HG02970 (cell line): ENCODE measurements around the gene KLF16.
"Not testable (repeated sequence)": the region's sequence is repeated elsewhere in the genome, so short reads cannot be mapped to it uniquely, and the experiment has no call there.

Experiments
- ATAC-seq: cut with Tn5 transposase; IDR thresholded peaks from one replicate; pipeline ENCODE4 v1.9.1; 2021; ENCODE audit warnings: mild to moderate bottlenecking, moderate library complexity, moderate number of reproducible peaks; ENCODE audit not compliant: unreplicated experiment, low FRiP score

Gene KLF16

GRCh38 chr19:1863328-1863637 lies at the start of gene KLF16:
Gene KLF16 (minus strand): TSS chr19:1863579. CDS start chr19:1863497, 82 bp downstream.
- ATAC-seq = peak; percentile 3

DNA sequence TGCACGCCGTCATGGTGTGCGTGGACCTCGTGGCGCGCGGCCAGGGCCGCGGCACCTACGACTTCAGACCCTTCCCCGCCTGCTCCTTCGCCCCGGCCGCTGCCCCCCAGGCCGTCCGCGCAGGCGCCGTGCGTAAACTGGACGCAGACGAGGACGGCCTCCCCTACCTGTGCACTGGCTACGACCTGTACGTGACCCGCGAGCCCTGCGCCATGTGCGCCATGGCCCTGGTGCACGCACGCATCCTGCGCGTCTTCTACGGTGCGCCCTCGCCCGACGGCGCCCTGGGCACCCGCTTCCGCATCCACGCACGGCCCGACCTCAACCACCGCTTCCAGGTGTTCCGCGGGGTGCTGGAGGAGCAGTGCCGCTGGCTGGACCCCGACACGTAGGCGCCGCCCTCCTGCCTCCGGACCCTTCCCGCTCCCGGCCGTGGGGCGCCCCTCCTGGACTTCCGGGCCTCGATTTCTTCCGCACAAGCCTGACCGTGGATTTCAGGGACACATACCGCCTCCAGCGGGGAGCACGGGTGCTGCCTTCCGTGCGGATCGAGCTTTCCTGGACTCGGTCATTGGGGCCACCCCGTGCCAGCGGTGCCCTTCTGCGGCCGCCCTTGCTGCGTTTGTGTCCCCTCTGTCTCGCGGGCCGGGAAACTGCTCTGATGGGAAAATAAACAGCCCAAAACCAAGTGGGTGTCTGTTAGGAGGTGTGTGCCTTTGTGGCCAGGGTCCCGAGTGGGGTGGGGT lies 49.6 kb upstream of the KLF16 start:
- ATAC-seq = no peak

DNA sequence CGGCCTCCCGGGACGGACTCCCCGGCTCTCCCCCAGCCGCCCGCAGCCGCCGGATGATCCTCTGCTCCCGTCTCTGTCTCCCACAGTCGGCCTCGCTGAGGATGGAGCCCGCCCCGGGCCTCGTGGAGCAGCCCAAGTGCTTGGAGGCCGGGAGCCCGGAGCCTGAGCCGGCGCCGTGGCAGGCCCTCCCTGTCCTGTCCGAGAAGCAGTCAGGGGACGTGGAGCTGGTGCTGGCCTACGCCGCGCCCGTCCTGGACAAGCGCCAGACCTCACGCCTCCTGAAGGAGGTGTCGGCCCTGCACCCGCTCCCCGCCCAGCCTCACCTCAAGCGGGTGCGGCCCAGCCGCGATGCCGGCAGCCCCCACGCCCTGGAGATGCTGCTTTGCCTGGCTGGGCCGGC lies 48.6 kb upstream of the KLF16 start:
- ATAC-seq = no peak

DNA sequence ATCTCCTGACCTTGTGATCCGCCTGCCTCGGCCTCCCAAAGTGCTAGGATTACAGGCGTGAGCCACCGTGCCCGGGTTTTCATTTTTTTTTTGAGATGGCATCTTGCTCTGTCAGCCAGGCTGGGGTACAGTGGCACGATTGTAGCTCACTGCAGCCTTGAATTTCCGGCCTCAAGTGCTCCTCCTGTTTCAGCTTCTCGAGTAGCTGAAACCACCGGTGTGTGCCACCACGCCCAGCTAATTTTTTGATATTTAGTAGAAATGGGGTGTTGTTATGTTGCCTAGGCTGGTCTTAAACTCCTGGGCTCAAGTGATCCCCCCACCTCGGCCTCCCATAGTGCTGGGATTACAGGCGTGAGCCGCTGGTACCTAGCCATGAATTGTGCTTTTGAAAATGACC lies 47.7 kb upstream of the KLF16 start:
- ATAC-seq = no peak

GRCh38 chr19:1910177-1910576 lies 46.8 kb upstream of the KLF16 start:
- ATAC-seq = no peak

DNA sequence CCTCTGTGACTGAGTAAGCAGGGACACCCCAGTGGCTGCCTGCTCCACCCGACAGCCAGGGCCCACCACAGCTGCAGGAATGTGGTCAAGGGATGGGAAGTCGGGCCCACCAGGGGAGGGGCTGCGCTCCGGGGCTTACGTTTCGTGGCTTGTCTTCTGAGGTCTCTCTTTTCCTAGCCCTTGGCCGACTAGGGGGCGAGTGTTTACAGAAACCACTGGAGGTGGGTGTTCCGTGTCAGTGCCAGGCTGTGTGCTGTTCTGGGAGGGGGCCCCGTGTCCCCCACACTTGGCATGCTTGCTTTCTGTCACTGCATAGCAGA lies 46.3 kb upstream of the KLF16 start:
- no peak for ATAC-seq

DNA sequence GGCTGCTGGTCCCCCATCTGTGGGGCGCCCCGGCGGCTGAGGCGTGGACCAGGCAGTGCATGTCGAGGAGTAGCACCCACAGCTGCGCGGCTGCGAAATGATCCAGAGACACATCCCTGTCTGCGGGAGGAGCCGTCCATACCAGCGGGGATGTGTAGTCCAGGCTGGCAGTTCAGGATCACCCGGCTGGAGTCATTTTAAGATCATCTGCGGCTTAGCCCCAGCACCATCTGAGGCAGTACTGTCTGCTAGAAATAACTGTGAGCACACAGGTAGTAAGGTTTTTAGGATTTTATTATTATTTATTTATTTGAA lies 44.9 kb upstream of the KLF16 start:
- no peak for ATAC-seq

DNA sequence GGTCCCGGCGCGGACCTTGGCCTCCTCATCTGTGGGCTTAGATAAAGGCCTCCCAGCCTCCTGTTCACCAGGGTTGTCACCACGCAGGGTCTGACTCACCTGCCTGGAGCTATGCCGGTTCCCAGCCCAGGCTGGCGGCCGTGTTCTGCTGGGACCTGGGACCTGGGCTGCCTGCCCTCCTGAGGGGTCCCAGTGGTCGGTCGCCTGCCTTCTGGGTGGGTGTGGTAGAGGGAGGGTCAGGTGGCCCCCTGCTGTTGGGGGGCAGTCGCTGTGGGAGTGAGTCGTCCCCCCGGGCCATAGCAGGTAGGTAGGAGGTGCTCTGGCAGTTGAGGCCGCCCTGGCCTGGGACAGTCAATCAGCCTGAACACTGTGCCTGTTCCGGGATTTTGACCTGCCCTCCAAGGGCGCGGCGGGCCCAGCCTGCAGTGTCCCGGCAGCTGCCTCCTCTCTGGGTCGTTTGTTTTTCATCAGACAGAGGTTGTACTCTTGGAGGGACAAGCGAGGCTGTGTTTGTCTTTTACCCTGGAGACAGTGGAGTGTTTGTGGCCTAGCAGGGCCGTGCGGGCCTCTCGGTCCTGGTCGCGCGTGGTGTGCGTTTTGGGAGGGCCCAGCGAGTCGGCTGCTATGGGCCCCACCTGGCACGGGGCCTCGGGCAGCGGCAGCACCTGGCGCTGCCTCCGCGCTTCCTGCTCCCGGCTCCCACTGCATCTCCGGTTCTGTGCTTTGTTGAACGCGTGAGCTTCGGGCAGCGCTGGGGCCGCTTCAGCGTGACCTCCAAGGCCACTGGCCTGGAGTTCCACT lies 44.4 kb upstream of the KLF16 start:
- ATAC-seq = no peak

DNA sequence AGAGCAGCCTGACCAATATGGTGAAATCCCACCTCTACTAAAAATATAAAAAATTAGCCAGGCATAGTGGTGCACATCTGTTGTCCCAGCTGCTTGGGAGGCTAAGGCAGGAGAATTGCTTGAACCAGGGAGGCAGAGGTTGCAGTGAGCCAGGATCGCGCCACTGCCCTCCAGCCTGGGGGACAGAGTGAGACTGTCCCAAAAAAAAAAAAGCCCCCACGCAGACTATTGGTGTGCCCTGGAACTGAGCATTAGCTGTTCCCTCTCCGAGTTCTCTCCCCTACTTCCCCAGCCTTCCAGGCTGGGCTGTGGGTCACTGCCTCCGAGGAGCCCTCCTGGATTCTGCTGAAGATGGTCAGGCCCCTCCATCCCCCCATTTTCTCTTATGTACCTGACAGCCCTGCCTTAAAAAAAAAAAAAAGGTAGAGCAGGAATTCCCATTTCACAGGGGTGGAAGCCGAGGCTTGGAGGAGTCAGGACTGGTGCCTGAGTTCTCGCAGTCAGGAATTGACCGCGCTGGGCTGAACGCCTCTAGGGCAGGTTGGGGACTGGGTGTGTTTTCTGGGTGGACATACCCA lies 43.7 kb upstream of the KLF16 start:
- no peak for ATAC-seq

DNA sequence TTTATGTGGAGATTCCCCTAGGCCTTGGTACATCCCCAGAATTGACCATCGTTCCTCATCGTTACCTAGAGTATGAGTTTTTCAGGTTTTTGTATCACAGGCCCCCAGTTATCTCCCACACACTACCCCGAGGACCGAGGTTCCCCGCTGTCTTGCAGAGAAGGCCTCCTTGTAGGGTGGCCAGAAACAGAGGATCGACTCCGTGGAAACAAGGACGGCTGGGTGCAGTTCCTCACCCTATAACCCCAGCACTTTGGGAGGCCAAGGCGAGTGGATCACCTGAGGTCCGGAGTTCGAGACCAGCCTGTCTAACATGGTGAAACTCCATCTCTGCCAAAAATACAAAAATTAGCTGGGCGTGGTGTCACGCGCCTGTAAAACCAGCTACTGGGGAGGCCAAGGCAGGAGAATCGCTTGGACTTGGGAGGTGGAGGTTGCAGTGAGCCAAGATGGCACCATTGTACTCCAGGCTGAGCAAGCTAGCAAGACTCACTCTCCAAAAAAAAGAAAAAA lies 42.5 kb upstream of the KLF16 start:
- ATAC-seq = no peak

DNA sequence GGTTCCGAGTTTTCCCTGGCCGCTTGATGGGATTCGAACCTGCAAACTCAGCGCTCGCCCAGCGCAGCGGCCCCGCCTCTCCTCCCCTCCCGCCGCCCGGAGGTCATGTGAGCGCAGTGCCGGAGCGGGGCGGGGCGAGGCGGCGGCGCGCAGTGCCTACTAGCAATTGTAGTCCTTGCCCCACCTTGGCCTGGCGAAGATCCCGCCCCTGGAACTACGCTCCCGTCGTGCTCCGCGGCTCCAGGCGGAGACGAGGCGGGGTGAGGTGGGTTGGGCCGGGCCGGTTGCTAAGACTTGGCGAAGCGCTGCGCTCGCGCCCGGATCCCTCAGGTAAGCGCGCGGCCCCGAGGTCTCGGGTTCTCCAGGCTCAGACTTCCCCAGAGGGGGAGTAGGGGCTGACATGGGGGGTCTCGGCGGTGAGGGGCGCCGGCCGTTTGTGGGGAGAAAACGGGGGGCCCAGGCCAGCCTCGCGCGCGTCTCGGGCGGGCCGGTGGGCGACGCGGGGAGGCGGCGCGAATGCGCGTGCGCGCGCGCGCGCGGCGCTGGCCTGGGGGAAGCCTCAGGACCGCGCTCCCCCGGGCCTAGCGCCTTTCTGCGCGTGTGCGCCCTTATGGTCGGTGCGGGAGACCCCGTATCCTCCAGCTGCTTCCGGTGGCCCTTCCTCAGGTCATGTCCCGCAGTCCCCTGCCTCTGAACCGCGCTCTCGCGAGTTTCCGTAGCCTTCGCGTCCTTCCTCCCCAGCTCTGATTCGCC lies 41.9 kb upstream of the KLF16 start, which contains the start of the genes ADAT3 and SCAMP4:
Gene ADAT3, plus strand, starts transcription at position 290 of the 753 bp plus-strand sequence. CDS start 6,649 bp downstream, outside the sequence.
Gene SCAMP4, plus strand, starts transcription at position 290 of the 753 bp plus-strand sequence. CDS start 9,621 bp downstream, outside the sequence.
- peak; percentile 84 for ATAC-seq

GRCh38 chr19:1904860-1905109 lies 41.4 kb upstream of the KLF16 start:
- ATAC-seq = no peak

DNA sequence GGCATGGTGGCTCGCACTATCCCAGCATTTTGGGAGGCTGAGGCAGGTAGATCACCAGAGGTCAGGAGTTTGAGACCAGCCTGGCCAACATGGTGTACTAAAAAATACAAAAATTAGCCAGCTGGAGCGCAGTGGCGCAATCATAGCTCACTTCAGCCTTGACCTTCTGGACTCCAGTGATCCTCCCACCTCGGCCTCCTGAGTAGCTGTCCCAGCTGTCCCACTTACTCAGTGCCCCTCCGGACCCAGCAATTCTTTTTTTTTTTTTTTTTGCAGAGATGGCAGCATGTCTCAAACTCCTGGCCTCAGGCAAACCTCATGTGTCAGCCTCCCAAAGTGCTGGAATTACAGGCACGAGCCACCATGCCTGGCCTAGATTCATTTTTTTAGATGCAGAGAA lies 39.5 kb upstream of the KLF16 start:
- no peak for ATAC-seq

GRCh38 chr19:1901940-1902404 lies 38.6 kb upstream of the KLF16 start:
- no peak for ATAC-seq

- ATAC-seq = no peak
Measured at GRCh38 chr19:1896508-1896907, 33.1 kb upstream of the KLF16 start.

GRCh38 chr19:1893791-1894190 lies 30.4 kb upstream of the KLF16 start:
- ATAC-seq = no peak

GRCh38 chr19:1889907-1890306 lies 26.5 kb upstream of the KLF16 start:
- no peak for ATAC-seq

DNA sequence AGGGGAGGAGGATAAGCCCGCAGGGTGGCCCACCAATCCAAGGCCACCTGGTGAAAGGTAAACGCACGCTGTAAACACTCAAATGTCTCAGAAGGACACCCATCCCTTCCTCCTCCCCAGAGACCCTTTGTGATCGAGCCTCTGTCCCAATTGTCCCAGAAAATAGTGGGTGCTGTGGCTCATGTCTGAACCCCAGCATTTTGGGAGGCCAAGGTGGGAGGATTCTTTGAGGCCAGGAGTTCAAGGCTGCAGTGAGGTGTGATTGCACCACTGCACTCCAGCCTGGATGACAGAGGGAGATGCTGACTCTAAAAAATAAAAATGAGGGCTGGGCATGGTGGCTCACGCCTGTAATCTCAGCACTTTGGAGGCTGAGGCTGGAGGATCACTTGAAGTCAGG lies 25.0 kb upstream of the KLF16 start:
- ATAC-seq = no peak

DNA sequence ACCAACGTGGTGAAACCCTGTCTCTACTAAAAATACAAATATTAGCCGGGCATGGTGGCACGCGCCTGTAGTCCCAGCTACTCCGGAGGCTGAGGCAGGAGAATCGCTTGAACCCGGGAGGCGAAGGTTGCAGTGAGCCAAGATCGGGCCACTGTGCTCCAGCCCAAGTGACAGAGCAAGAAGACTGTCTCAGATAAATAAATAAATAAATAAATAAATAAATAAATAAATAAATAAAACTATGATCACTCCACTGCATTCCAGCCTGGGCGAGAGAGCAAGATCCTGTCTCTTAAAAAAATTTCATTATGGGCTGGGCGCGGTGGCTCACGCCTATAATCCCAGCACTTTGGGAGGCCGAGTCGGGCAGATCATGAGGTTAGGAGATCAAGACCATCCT lies 23.0 kb upstream of the KLF16 start:
- not testable (repeated sequence) for ATAC-seq

DNA sequence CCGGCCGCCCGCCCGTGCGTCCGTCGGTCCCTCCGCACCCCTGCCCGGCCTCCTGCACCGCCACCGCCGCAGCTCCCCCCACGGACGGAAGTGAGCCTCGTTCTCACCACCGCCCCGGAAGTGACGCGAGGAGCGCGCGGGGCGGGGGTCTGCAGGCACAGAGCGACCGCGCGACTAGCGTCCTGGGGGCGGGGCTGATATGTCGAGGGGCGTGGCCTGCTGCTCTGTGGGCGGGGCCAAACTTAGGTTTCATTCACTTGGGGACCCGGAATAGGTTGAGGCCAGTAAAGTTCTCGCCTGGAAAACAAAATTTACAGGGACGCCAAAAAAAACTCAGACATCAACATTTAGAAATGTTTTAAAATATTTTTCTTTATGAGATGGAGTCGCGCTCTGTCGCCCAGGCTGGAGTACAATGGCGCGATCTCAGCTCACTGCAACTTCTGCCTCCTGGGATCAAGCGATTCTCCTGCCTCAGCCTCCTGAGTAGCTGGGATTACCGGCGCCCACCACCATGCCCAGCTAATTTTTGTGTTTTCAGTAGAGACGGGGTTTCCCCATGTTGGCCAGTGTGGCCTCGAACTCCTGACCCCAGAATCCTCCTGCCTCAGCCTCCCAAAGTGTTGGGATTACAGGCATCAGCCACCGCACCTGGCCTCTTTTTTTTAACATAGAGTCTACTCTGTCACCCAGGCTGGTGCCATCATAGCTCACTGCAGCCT lies 22.2 kb upstream of the KLF16 start, which contains the start of gene ABHD17A:
Gene ABHD17A, minus strand, starts transcription at position 99 of the 722 bp plus-strand sequence. CDS start 3,930 bp downstream, outside the sequence.
- peak; percentile 87 for ATAC-seq
